Raji (cell line): ENCODE data around the gene EIF2AK2.

Experiments
- POLR2A ChIP-seq: IDR thresholded peaks from 2 replicates; pipeline ENCODE4 v1.6.1; 2011; ENCODE audit warnings: low read depth, low read length, control low read depth; ENCODE audit not compliant: insufficient read depth

The EIF2AK2 gene

GRCh38 chr2:37143974-37144373, 12.8 kb downstream of the EIF2AK2 start:
- no peak for TF ChIP-seq POLR2A

- no peak for TF ChIP-seq POLR2A
These were observed 14.2 kb downstream of the EIF2AK2 start for GRCh38 chr2:37142546-37142945.

- no peak for TF ChIP-seq POLR2A
These were observed 23.9 kb downstream of the EIF2AK2 start for GRCh38 chr2:37132914-37133313.

GRCh38 chr2:37125416-37125815, 31.4 kb downstream of the EIF2AK2 start:
- TF ChIP-seq POLR2A, result no peak

GRCh38 chr2:37119157-37119556, 37.6 kb downstream of the EIF2AK2 start:
- no peak for TF ChIP-seq POLR2A

- TF ChIP-seq POLR2A, result no peak
These were observed 39.2 kb downstream of the EIF2AK2 start for GRCh38 chr2:37117566-37117965.

GRCh38 chr2:37111958-37112357, 44.8 kb downstream of the EIF2AK2 start:
- TF ChIP-seq POLR2A, result no peak

- no peak for TF ChIP-seq POLR2A
These were observed 46.2 kb downstream of the EIF2AK2 start for GRCh38 chr2:37110306-37111212.

GRCh38 chr2:37109523-37109922, 47.3 kb downstream of the EIF2AK2 start:
- TF ChIP-seq POLR2A, result no peak

- TF ChIP-seq POLR2A, result no peak
These were observed 51.6 kb downstream of the EIF2AK2 start for GRCh38 chr2:37105150-37105549.

- TF ChIP-seq POLR2A, result no peak
These were observed 52.6 kb downstream of the EIF2AK2 start for GRCh38 chr2:37104178-37104577.

GRCh38 chr2:37102588-37102987, 54.2 kb downstream of the EIF2AK2 start:
- TF ChIP-seq POLR2A, result no peak

- TF ChIP-seq POLR2A, result no peak
These were observed 56.7 kb downstream of the EIF2AK2 start for GRCh38 chr2:37100054-37100453.

GRCh38 chr2:37098416-37099118, 58.2 kb downstream of the EIF2AK2 start:
- TF ChIP-seq POLR2A, result no peak

- TF ChIP-seq POLR2A, result no peak
These were observed 60.2 kb downstream of the EIF2AK2 start for GRCh38 chr2:37096568-37096967.

- TF ChIP-seq POLR2A, result no peak
These were observed 64.9 kb downstream of the EIF2AK2 start for GRCh38 chr2:37091873-37092272.

- TF ChIP-seq POLR2A, result no peak
These were observed 66.7 kb downstream of the EIF2AK2 start for GRCh38 chr2:37090019-37090477.

- no peak for TF ChIP-seq POLR2A
These were observed 71.0 kb downstream of the EIF2AK2 start for GRCh38 chr2:37085731-37086147.
